ENCODE results near the gene IL22RA1. TPM values are rescaled to one million over a fixed set of nuclear protein-coding genes. Genes with fewer than 3 reads are reported as not detected.

IL22RA1 gene
- total and polyA plus RNA-seq, 9 donors = 0.07 to 1.5 (median 0.38) TPM; not detected in 1

DNA sequence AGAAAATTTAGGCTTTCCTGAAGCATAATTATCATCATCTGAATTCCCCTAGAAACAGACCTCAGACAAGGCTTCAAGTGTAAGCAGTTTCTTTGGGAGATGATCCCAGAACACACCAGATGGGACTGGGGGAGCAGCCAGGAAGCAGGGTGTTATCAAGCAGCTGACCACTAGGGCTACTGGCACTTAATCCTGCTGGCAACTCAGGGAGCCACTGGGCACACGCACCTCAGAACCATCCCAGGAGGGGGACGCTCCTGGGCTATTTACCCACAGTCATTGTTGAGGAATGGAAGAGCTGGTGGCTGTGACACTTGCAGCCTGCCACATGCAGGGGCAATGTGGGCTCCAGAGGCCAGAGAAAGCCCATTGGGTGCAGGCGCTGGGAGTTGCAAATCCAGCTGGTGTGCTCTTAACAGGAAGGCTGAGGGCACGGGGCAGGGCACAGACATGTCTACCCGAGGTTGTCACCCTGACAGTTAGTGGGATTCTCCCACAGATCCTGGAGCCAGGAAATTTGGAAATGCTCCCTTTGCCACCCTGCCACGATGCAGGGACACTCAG is 15.1 kb upstream of the IL22RA1 start:
- intact Hi-C loops (cut with DNase I) = no loop called here
- WGBS, 3 donors = 53 to 76% (median 59%) methylated on average over 6 of the region's 6 CpGs
- TF ChIP-seq POLR2A (IDR thresholded peaks at IDR 0.05) = no peak
- Histone ChIP-seq H3K36me3 (no peaks in the 10 kb centered on the region), H3K27me3 (no peaks in the 10 kb centered on the region), H3K9me3 (no peaks in the 10 kb centered on the region), H3K27ac (no peak overlapping the region), H3K4me1 (ENCODE audit: insufficient read depth) (no peaks in the 10 kb centered on the region), H3K4me3 (no peak overlapping the region)
- DNase-seq = no peak

DNA sequence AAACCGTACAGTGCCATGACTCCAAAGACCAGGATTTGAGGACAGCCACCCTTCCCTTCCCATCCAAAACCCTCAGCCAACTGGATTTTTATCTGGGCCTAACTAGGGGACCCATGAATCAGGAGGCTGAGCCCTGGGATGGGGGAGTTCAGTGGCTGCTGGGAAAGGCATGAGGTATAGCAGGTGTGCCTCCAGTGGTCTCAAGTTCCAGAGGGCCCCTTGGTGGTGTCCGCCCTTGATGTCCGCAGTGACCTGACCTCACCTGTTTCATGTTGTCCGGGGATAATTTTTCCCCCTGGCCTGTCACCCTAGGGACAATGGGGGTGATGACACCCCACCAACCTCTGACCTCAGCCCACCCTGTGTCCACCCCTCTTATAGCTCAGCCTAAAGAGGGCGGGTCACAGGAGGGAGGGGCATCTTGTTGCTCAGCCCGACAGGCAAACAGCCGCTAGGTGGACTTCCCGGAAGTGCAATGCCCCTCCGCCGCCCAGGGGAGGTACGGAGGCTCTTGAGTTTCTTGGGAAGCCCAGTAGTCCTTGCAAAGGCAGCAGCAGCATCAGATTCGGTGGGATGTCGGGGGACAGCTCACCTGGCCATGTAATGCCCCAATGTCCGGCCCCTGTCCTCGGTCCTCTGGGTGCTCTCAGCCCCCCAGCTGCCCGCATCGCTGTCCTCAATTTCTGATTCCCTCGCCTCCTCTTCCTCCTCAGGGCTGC is 13.8 kb upstream of the IL22RA1 start:
- intact Hi-C loops (cut with DNase I) = no loop called here
- Histone ChIP-seq H3K27ac (no peak overlapping the region), H3K9me3 (no peaks in the 10 kb centered on the region), H3K4me1 (ENCODE audit: insufficient read depth) (no peaks in the 10 kb centered on the region), H3K36me3 (no peaks in the 10 kb centered on the region), H3K27me3 (no peaks in the 10 kb centered on the region), H3K4me3 (no peak overlapping the region)
- no peak for DNase-seq
- TF ChIP-seq, protein P1, sequence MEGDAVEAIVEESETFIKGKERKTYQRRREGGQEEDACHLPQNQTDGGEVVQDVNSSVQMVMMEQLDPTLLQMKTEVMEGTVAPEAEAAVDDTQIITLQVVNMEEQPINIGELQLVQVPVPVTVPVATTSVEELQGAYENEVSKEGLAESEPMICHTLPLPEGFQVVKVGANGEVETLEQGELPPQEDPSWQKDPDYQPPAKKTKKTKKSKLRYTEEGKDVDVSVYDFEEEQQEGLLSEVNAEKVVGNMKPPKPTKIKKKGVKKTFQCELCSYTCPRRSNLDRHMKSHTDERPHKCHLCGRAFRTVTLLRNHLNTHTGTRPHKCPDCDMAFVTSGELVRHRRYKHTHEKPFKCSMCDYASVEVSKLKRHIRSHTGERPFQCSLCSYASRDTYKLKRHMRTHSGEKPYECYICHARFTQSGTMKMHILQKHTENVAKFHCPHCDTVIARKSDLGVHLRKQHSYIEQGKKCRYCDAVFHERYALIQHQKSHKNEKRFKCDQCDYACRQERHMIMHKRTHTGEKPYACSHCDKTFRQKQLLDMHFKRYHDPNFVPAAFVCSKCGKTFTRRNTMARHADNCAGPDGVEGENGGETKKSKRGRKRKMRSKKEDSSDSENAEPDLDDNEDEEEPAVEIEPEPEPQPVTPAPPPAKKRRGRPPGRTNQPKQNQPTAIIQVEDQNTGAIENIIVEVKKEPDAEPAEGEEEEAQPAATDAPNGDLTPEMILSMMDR (IDR thresholded peaks at IDR 0.05) = no peak
- TF ChIP-seq EP300 (IDR thresholded peaks at IDR 0.05) (no peak), POLR2A (IDR thresholded peaks at IDR 0.05) (no peak)
- WGBS, 3 donors = 91 to 95% (median 95%) methylated on average over 18 of the region's 18 CpGs

DNA sequence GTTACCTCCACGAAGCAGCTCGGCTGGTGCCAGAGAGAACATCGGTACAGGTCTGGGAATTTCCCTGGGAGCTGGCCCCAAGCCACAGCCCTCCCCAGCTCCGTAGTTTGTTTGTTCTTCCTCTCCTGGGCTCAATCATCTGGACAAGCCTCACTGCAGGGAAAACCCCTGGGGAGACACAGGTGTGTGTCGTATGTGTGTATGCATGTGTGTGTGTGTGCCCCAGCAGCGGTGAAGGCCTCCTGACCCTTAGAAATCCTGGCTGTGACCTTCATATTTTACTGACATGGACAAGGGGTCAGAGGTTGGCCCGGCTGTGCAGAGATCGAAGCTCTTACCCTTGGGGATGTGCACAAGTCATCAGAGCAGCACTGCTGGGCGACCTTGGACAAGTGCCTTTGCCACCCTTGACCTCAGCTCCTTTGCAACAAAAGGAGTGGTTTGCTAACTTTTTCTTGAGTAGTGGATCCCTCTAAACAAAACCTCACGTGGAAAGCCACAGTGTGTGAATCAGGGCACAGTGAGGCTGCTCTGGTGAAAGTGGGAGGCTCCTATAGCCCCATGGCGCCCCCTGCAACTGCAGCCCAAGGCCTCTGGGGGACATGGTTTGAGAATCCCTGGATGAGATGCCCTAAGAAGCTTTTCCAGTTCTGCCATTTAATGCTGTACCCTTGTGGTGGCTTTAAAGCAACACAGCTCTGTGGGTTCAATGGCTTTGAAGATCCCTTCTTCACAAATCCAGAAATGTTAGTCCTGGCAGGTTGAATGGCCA is 12.3 kb upstream of the IL22RA1 start:
- intact Hi-C loops (cut with DNase I) = no loop called here

DNA sequence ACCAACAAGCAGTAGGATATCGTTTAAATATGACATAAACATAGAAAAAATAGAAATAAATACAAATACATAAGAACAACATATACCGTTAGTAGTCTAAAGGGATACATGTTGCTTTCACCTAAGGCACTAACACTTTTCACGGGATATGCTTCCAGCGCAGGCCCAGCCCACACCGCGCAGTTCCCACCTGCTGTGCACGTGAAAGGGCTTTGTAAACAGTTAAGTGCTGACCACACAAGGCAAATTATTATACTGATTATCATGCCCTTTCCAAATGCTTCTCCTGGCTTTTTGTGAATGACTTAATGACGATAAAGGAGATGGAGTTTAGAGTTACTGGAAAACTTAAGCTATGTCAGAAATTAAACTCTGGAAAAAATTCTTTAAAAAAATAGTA is 11.3 kb upstream of the IL22RA1 start:
- TF ChIP-seq POLR2A (IDR thresholded peaks at IDR 0.05) (no peak), EP300 (IDR thresholded peaks at IDR 0.05) (no peak)
- TF ChIP-seq, protein P1 (IDR thresholded peaks at IDR 0.05) = no peak
- no peak for DNase-seq
- Histone ChIP-seq H3K27ac (no peak overlapping the region), H3K4me1 (ENCODE audit: insufficient read depth) (no peaks in the 10 kb centered on the region), H3K9me3 (no peaks in the 10 kb centered on the region), H3K36me3 (no peaks in the 10 kb centered on the region), H3K27me3 (no peaks in the 10 kb centered on the region), H3K4me3 (no peak overlapping the region)
- intact Hi-C loops (cut with DNase I) = no loop called here
- 66 to 89% (median 73%) methylated on average over 8 of the region's 8 CpGs for WGBS, 3 donors

More for the DNA sequence above, 12.3 kb upstream of the IL22RA1 start:
- Histone ChIP-seq H3K4me3 (no peak overlapping the region), H3K27ac (no peak overlapping the region), H3K27me3 (no peaks in the 10 kb centered on the region), H3K36me3 (no peaks in the 10 kb centered on the region), H3K4me1 (ENCODE audit: insufficient read depth) (no peaks in the 10 kb centered on the region), H3K9me3 (no peaks in the 10 kb centered on the region)
- WGBS, 3 donors = 62 to 67% (median 67%) methylated on average over 11 of the region's 11 CpGs
- DNase-seq = no peak
- TF ChIP-seq, protein P1 (IDR thresholded peaks at IDR 0.05) = no peak
- TF ChIP-seq EP300 (IDR thresholded peaks at IDR 0.05) (no peak), POLR2A (IDR thresholded peaks at IDR 0.05) (no peak)
